Ovary (tissue), 3 donors: Measurements from ENCODE around the gene CPA4.

Experiments used
- CTCF ChIP-seq, 3 donors: fragments of 450-650 bp in 2 of 3; fragments of 200-600 bp in 1 of 3; IDR thresholded peaks; one replicate each; pipeline versions ENCODE4 v1.5.1 to v1.8.0; 2016 to 2022; ENCODE audit warnings: antibody characterized with exemption in 3 of 3, mild to moderate bottlenecking in 1 of 3
- EP300 ChIP-seq: sonication (generic); formaldehyde crosslinking; IDR thresholded peaks from one replicate; pipeline ENCODE4 v1.6.1; 2017; ENCODE audit warnings: antibody characterized with exemption
- POLR2A ChIP-seq: fragments of 450-650 bp; IDR thresholded peaks from one replicate; pipeline ENCODE4 v1.6.1; 2017; ENCODE audit warnings: antibody characterized with exemption, mild to moderate bottlenecking, moderate library complexity
- donor health status: DM: no; HTN: no; CAD: no.

- no peak for TF ChIP-seq POLR2A
- TF ChIP-seq CTCF (IDR thresholded peaks at IDR 0.05), result no peak
- TF ChIP-seq EP300, result no peak
Observed at GRCh38 chr7:130302649-130303048, 9.7 kb downstream of the CPA4 start.
